GM12873 (cell line): ENCODE measurements around the gene DNAI1.

Experiments used
- CTCF ChIP-seq: IDR thresholded peaks from 2 replicates; pipeline ENCODE4 v1.5.1; 2012; ENCODE audit warnings: low read depth, mild to moderate bottlenecking, moderate library complexity, low read length, control low read depth; ENCODE audit not compliant: insufficient read depth; ENCODE audit errors: missing control alignments

The DNAI1 gene

GRCh38 chr9:34458013-34458958, at the start of gene DNAI1, which contains the start of gene FAM219A:
Gene DNAI1 (plus strand): TSS chr9:34458805. CDS start chr9:34459006, 201 bp downstream.
Gene FAM219A (minus strand): TSS chr9:34458570. CDS start chr9:34458263, 307 bp downstream.
- TF ChIP-seq CTCF: no peak

- no peak for TF ChIP-seq CTCF
These were observed 49.5 kb upstream of the DNAI1 start for GRCh38 chr9:34409154-34409553.

- no peak for TF ChIP-seq CTCF
These were observed 46.3 kb upstream of the DNAI1 start for GRCh38 chr9:34412336-34412735.

GRCh38 chr9:34413231-34413852, 45.3 kb upstream of the DNAI1 start:
- no peak for TF ChIP-seq CTCF

GRCh38 chr9:34417734-34418133, 40.9 kb upstream of the DNAI1 start:
- TF ChIP-seq CTCF: no peak

GRCh38 chr9:34419716-34420504, 38.7 kb upstream of the DNAI1 start:
- TF ChIP-seq CTCF: no peak
